Lower leg skin (tissue), 4 donors: ENCODE results near the gene CYLD. TPM values are rescaled to one million over a fixed set of nuclear protein-coding genes. Genes with fewer than 3 reads are reported as not detected.

ENCODE experiments used
- DNase-seq, 2 donors: peaks; one replicate each; pipeline ENCODE4 v3.0.0-alpha.2; 2019; ENCODE audit warnings: low spot score in 2 of 2
- H3K4me3 ChIP-seq: fragments of 200-600 bp; sonication (generic); 2 replicates; pipeline ENCODE4 v1.5.1; 2017; ENCODE audit warnings: mild to moderate bottlenecking, low read depth; ENCODE audit not compliant: poor library complexity, severe bottlenecking
- CTCF ChIP-seq, 3 donors: fragments of 450-650 bp; IDR thresholded peaks; one replicate each; pipeline ENCODE4 v1.5.1; 2016; ENCODE audit warnings: antibody characterized with exemption in 3 of 3, mild to moderate bottlenecking in 3 of 3, moderate library complexity in 2 of 3
- POLR2A ChIP-seq, 2 donors: fragments of 450-650 bp; IDR thresholded peaks; one replicate each; pipeline ENCODE4 v1.6.1; 2016 to 2017; ENCODE audit warnings: antibody characterized with exemption in 2 of 2, mild to moderate bottlenecking in 1 of 2, moderate library complexity in 1 of 2
- WGBS, 2 donors: methylation state at CpG; one replicate each; pipeline ENCODE4 v1.1.5; 2018; 5-methylcytosine and 5-hydroxymethylcytosine counted together
- intact Hi-C: fragments of 100-400 bp; cut with DNase I; formaldehyde crosslinking; loops from one replicate; pipeline ENCODE4 v1.15.0; 2023; ENCODE audit warnings: low total_unique reads
- total RNA-seq, 4 donors: library from RNA; depleted of rRNA; stranded (reverse); fragments of >200 nt; gene quantifications; one replicate each; pipeline ENCODE4 v1.1.0, GENCODE V29; 2016

The CYLD gene
- total RNA-seq, 4 donors from 2014 or later: 35.8 to 50.3 (median 41.8) TPM

- DNase-seq: peak in 1 of 2 donors; percentile 88
- H3K4me3 ChIP-seq: peak overlapping the region; percentile 87
- TF ChIP-seq CTCF (IDR thresholded peaks at IDR 0.05) (no peak), POLR2A (IDR thresholded peaks at IDR 0.05) (no peak)
- 1 to 2% methylated on average over 10 to 27 of the region's 28 CpGs for WGBS, 2 donors
- intact Hi-C loops: no loop called here
Measured at GRCh38 chr16:50742576-50743200, 802 bp downstream of the CYLD start.

GRCh38 chr16:50743581-50744225 is 1.8 kb downstream of the CYLD start:
- WGBS, 2 donors: 40 to 51% methylated on average over 3 of the region's 3 CpGs
- intact Hi-C loops: no loop called here

GRCh38 chr16:50744881-50745280 is 3.0 kb downstream of the CYLD start:
- no peak overlapping the region for H3K4me3 ChIP-seq
- no peak for DNase-seq
- WGBS, 2 donors: 36 to 41% methylated on average over 3 of the region's 3 CpGs
- TF ChIP-seq CTCF (IDR thresholded peaks at IDR 0.05) (no peak), POLR2A (IDR thresholded peaks at IDR 0.05) (no peak)
- intact Hi-C loops: no loop called here

More at GRCh38 chr16:50743581-50744225, 1.8 kb downstream of the CYLD start:
- H3K4me3 ChIP-seq: no peak overlapping the region
- TF ChIP-seq CTCF (IDR thresholded peaks at IDR 0.05): no peak
- TF ChIP-seq POLR2A (IDR thresholded peaks at IDR 0.05): no peak
- no peak for DNase-seq

GRCh38 chr16:50745940-50746339 is 4.1 kb downstream of the CYLD start:
- H3K4me3 ChIP-seq: no peak overlapping the region
- WGBS, 2 donors: 85 to 89% methylated on average over 4 of the region's 4 CpGs
- peak in 1 of 2 donors; percentile 80 for DNase-seq
- intact Hi-C loops: no loop called here
- TF ChIP-seq CTCF (IDR thresholded peaks at IDR 0.05) (no peak), POLR2A (IDR thresholded peaks at IDR 0.05) (no peak)

- DNase-seq: no peak
- 65 to 71% methylated on average over 7 of the region's 7 CpGs for WGBS, 2 donors
- H3K4me3 ChIP-seq: no peak overlapping the region
- TF ChIP-seq POLR2A (IDR thresholded peaks at IDR 0.05) (no peak), CTCF (IDR thresholded peaks at IDR 0.05) (no peak)
- intact Hi-C loops: no loop called here
Measured at GRCh38 chr16:50747207-50747956, 5.5 kb downstream of the CYLD start.
